Ovary (tissue), 3 donors: ENCODE data around the gene HIF1A.

Experiments
- CTCF ChIP-seq, 3 donors: fragments of 450-650 bp in 2 of 3; fragments of 200-600 bp in 1 of 3; IDR thresholded peaks; one replicate each; pipeline versions ENCODE4 v1.5.1 to v1.8.0; 2016 to 2022; ENCODE audit warnings: antibody characterized with exemption in 3 of 3, mild to moderate bottlenecking in 1 of 3
- EP300 ChIP-seq: sonication (generic); formaldehyde crosslinking; IDR thresholded peaks from one replicate; pipeline ENCODE4 v1.6.1; 2017; ENCODE audit warnings: antibody characterized with exemption
- POLR2A ChIP-seq: fragments of 450-650 bp; IDR thresholded peaks from one replicate; pipeline ENCODE4 v1.6.1; 2017; ENCODE audit warnings: antibody characterized with exemption, mild to moderate bottlenecking, moderate library complexity
- donor health status: DM: no; HTN: no; CAD: no.

GRCh38 chr14:61713724-61714437, 18.6 kb downstream of the HIF1A start:
- TF ChIP-seq CTCF (IDR thresholded peaks at IDR 0.05) (no peak), POLR2A (no peak), EP300 (no peak)
